Measurements from ENCODE around the gene DENND2D. TPM values are rescaled to one million over a fixed set of nuclear protein-coding genes. Genes with fewer than 3 reads are reported as not detected.

The DENND2D gene
- total RNA-seq, 1 donor from 2014 or later = 0.18 TPM

DNA sequence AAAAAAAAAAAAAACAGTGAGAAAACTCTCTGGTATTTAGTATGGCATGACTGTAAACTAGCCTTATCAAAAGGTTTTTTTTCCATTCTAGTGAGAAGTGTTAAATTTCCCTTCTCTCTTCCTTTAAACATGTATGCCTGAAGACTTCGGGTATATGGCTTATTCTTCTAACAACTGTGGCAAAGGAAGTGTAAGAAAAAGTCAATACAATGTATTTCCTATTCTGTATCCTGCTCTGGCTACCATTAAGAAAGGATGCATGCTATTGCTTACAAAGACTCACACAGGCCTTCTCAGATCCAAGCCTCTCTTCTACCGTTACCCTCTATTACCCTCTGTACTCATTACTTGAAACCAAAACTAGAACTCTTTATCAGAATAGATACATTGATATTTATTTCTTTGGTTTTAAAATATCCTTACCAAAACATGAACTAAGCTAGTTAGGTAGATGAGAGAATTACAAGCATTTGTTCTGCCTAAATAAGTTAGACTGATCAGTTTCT lies 52.0 kb downstream of the DENND2D start:
- H2AFZ ChIP-seq (ENCODE audit: low read depth, low read length) = no peak overlapping the region
- no peaks in the 10 kb centered on the region for H3K9me3 Mint-ChIP-seq (ENCODE audit: unreplicated experiment)
- H3K4me3 ChIP-seq (ENCODE audit: insufficient read depth, low read depth, low read length) = no peak overlapping the region
- H3K79me2 ChIP-seq (ENCODE audit: insufficient read depth, low read length) = peaks cover 66% of the 10 kb centered on the region
- FAIRE-seq = no peak
- DNase-seq (ENCODE audit: low read depth) = no peak
- no peak overlapping the region for H3K4me3 Mint-ChIP-seq (ENCODE audit: unreplicated experiment)
- H3K4me2 ChIP-seq (ENCODE audit: low read length) = no peak overlapping the region
- TF ChIP-seq EZH2 (IDR thresholded peaks at IDR 0.05; ENCODE audit: insufficient read depth, low read length) = no peak
- TF ChIP-seq, protein P1, sequence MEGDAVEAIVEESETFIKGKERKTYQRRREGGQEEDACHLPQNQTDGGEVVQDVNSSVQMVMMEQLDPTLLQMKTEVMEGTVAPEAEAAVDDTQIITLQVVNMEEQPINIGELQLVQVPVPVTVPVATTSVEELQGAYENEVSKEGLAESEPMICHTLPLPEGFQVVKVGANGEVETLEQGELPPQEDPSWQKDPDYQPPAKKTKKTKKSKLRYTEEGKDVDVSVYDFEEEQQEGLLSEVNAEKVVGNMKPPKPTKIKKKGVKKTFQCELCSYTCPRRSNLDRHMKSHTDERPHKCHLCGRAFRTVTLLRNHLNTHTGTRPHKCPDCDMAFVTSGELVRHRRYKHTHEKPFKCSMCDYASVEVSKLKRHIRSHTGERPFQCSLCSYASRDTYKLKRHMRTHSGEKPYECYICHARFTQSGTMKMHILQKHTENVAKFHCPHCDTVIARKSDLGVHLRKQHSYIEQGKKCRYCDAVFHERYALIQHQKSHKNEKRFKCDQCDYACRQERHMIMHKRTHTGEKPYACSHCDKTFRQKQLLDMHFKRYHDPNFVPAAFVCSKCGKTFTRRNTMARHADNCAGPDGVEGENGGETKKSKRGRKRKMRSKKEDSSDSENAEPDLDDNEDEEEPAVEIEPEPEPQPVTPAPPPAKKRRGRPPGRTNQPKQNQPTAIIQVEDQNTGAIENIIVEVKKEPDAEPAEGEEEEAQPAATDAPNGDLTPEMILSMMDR (IDR thresholded peaks at IDR 0.05; ENCODE audit: insufficient read depth, low read depth, low read length) = no peak
- H3K4me1 Mint-ChIP-seq (ENCODE audit: low read depth, unreplicated experiment) = no peaks in the 10 kb centered on the region
- no peaks in the 10 kb centered on the region for H3K27me3 ChIP-seq (ENCODE audit: insufficient read depth, low read length)
- H3K27ac Mint-ChIP-seq (ENCODE audit: unreplicated experiment) = no peak overlapping the region
- no peak overlapping the region for H3K9ac ChIP-seq (ENCODE audit: low read length)
- H3K27ac ChIP-seq (ENCODE audit: low read depth, low read length) = no peak overlapping the region
- H3K36me3 ChIP-seq (ENCODE audit: insufficient read depth, low read length) = peaks cover 6% of the 10 kb centered on the region
- H3K27me3 Mint-ChIP-seq (ENCODE audit: low read depth, unreplicated experiment) = no peaks in the 10 kb centered on the region
- H4K20me1 ChIP-seq (ENCODE audit: insufficient read depth, low read length) = peaks cover 23% of the 10 kb centered on the region
- H3K36me3 Mint-ChIP-seq (ENCODE audit: low read depth, unreplicated experiment) = peaks cover 9% of the 10 kb centered on the region
- H3K4me1 ChIP-seq (ENCODE audit: insufficient read depth, low read length) = no peaks in the 10 kb centered on the region
- no peaks in the 10 kb centered on the region for H3K9me3 ChIP-seq (ENCODE audit: insufficient read depth, low read depth, low read length)

DNA sequence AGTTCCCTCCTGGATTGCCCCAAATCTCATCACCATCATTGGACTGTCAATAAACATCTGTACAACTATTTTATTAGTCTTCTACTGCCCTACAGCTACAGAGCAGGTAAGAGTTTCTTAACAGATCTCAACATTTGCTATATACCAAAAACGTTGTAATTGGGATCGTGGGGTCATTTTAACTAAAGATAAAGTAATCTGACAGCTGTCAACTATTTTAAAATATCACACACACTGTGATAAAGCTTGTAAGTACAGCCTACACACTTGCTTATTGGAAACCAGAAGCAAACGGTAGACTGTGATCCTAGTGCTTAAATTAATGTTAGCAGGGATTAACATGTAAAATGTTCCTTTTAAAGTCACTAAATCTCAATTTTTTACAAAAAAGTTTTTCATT lies 52.5 kb downstream of the DENND2D start:
- peaks cover 8% of the 10 kb centered on the region for H3K36me3 Mint-ChIP-seq (ENCODE audit: low read depth, unreplicated experiment)
- no peak overlapping the region for H3K27ac ChIP-seq (ENCODE audit: low read depth, low read length)
- H3K27me3 ChIP-seq (ENCODE audit: insufficient read depth, low read length) = no peaks in the 10 kb centered on the region
- no peak for FAIRE-seq
- H3K79me2 ChIP-seq (ENCODE audit: insufficient read depth, low read length) = peaks cover 67% of the 10 kb centered on the region
- no peak for DNase-seq (ENCODE audit: low read depth)
- H3K4me1 Mint-ChIP-seq (ENCODE audit: low read depth, unreplicated experiment) = no peaks in the 10 kb centered on the region
- H3K36me3 ChIP-seq (ENCODE audit: insufficient read depth, low read length) = peaks cover 4% of the 10 kb centered on the region
- H3K4me3 Mint-ChIP-seq (ENCODE audit: unreplicated experiment) = no peak overlapping the region
- no peak overlapping the region for H3K4me2 ChIP-seq (ENCODE audit: low read length)
- H3K4me3 ChIP-seq (ENCODE audit: insufficient read depth, low read depth, low read length) = no peak overlapping the region
- no peak overlapping the region for H3K27ac Mint-ChIP-seq (ENCODE audit: unreplicated experiment)
- H4K20me1 ChIP-seq (ENCODE audit: insufficient read depth, low read length) = peaks cover 28% of the 10 kb centered on the region
- H3K9ac ChIP-seq (ENCODE audit: low read length) = no peak overlapping the region
- no peak for TF ChIP-seq EZH2 (IDR thresholded peaks at IDR 0.05; ENCODE audit: insufficient read depth, low read length)
- TF ChIP-seq, protein P1 (IDR thresholded peaks at IDR 0.05; ENCODE audit: insufficient read depth, low read depth, low read length) = no peak
- H3K4me1 ChIP-seq (ENCODE audit: insufficient read depth, low read length) = no peaks in the 10 kb centered on the region
- H3K27me3 Mint-ChIP-seq (ENCODE audit: low read depth, unreplicated experiment) = no peaks in the 10 kb centered on the region
- H3K9me3 ChIP-seq (ENCODE audit: insufficient read depth, low read depth, low read length) = no peaks in the 10 kb centered on the region
- H2AFZ ChIP-seq (ENCODE audit: low read depth, low read length) = no peak overlapping the region
- no peaks in the 10 kb centered on the region for H3K9me3 Mint-ChIP-seq (ENCODE audit: unreplicated experiment)

DNA sequence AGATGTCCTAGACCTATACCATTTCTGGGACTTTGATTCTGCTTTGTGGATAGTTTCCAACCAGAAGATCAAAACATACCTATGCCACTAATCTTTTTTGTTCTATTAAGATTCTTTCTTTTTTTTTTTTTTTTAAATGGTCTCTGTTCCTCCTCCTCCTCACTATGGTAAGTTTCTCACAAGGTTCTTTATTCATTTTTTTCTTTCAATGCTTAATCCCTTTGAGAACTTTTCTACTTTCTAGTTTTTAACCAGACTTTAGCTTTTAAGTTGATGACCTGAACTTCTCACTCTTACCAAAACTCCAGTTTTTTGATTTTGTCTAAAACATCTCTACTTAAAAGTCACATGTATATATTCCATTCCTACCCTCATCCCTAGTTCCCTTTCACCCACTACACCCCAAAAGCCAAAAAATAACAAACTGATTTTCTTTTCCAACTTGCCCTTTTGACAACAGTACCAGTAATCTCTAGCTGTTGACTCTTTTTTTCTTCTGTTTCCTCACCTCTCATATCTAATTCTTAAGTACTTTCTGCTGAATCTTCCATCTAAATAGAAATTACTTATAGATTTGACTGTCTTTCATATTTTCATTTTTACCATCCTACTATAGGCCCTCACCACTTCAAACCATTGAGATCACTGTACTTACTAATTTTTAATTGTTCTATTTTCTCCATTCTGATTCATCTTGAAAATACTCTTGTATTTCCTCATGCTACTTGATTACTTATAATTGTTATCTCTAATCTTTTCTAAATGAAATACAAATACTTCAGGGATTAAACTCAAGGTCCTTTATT lies 54.3 kb downstream of the DENND2D start:
- no peak overlapping the region for H3K27ac Mint-ChIP-seq (ENCODE audit: unreplicated experiment)
- Histone ChIP-seq H3K79me2 (ENCODE audit: insufficient read depth, low read length) (peaks cover 79% of the 10 kb centered on the region), H3K9me3 (ENCODE audit: insufficient read depth, low read depth, low read length) (no peaks in the 10 kb centered on the region), H3K4me1 (ENCODE audit: insufficient read depth, low read length) (peaks cover 4% of the 10 kb centered on the region), H3K27ac (ENCODE audit: low read depth, low read length) (no peak overlapping the region), H2AFZ (ENCODE audit: low read depth, low read length) (no peak overlapping the region), H3K4me2 (ENCODE audit: low read length) (no peak overlapping the region), H3K9ac (ENCODE audit: low read length) (no peak overlapping the region), H3K27me3 (ENCODE audit: insufficient read depth, low read length) (no peaks in the 10 kb centered on the region), H3K4me3 (ENCODE audit: insufficient read depth, low read depth, low read length) (no peak overlapping the region), H4K20me1 (ENCODE audit: insufficient read depth, low read length) (peaks cover 36% of the 10 kb centered on the region), H3K36me3 (ENCODE audit: insufficient read depth, low read length) (peaks cover 4% of the 10 kb centered on the region)
- H3K27me3 Mint-ChIP-seq (ENCODE audit: low read depth, unreplicated experiment) = no peaks in the 10 kb centered on the region
- FAIRE-seq (no peak), DNase-seq (ENCODE audit: low read depth) (no peak)
- H3K4me1 Mint-ChIP-seq (ENCODE audit: low read depth, unreplicated experiment) = peaks cover 9% of the 10 kb centered on the region
- peaks cover 2% of the 10 kb centered on the region for H3K36me3 Mint-ChIP-seq (ENCODE audit: low read depth, unreplicated experiment)
- no peaks in the 10 kb centered on the region for H3K9me3 Mint-ChIP-seq (ENCODE audit: unreplicated experiment)
- no peak for TF ChIP-seq EZH2 (IDR thresholded peaks at IDR 0.05; ENCODE audit: insufficient read depth, low read length)
- TF ChIP-seq, protein P1 (IDR thresholded peaks at IDR 0.05; ENCODE audit: insufficient read depth, low read depth, low read length) = no peak
- no peak overlapping the region for H3K4me3 Mint-ChIP-seq (ENCODE audit: unreplicated experiment)

Data from astrocyte (in vitro differentiated cells and primary cell).